HG03439 (cell line): ENCODE measurements around the gene GCLM.
"Not testable (repeated sequence)": the region's sequence is repeated elsewhere in the genome, so short reads cannot be mapped to it uniquely, and the experiment has no call there.

ENCODE experiments used
- ATAC-seq: cut with Tn5 transposase; IDR thresholded peaks from one replicate; pipeline ENCODE4 v1.9.1; 2021; ENCODE audit warnings: mild to moderate bottlenecking, moderate library complexity; ENCODE audit not compliant: unreplicated experiment

GCLM gene

DNA sequence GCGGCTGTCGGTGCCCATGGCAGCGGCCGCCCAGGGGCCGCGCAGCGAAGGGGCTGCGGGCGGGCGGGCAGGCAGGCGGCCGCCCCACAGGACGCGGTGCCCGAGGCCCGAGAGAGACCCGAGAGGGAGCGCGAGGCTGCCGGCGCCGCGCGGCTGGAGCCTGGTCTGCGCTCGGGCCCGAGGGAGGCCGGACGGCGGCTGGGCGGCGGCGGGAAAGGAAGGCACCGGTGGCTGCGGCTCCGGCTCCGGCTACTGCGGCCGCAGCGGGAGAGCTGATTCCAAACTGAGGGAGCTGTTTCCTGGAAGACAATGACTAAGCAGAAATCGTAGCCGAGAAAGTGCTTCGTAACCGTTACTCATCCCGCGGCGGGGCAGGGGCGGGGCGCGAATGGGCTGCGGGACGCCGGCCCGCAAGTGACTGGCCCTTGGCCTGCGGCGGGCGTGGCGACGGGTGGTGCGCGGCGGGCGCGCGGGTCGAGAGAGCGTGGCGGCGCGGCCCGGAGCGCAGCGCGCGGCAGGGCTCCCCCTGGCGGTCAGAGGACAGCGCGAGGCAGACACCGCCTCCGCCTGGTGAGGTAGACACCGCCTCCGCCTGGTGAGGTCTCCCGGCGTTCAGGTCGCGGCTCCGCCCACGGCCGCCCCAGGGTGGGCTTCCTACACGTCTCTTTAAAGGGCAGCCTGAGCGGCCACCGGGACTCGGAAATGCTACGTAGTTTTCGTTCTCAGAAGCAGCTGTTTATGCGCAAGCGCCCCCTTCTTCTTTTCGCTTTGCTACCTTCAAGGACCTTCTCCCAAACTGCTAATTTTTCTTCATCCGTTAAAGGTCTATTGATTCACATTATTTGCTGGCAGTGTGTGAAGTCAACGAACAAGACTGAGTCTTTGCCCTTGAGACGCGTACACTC is at the start of gene GCLM:
GCLM (minus strand) TSS at position 285 of the 905 bp plus-strand sequence; CDS start at position 18, 267 bp downstream.
- ATAC-seq = peak; percentile 95

DNA sequence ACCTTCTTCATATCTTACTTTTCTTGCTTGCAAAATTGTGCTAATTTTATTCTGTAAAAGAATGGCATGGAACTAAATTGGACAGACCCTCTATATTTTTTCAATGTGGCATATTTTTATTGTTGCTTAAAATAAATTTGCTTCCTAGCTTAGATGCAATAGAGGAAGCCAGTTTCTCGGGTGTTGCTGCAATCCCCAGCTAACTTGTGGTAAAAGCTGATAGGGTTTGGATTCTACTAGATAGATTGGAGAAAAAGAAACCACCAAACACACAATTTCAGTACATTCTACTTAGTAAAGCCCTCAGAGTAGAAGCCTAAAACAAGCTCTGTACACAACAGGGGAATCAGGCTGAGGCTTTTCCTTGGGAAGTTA is 49.5 kb upstream of the GCLM start:
- no peak for ATAC-seq

DNA sequence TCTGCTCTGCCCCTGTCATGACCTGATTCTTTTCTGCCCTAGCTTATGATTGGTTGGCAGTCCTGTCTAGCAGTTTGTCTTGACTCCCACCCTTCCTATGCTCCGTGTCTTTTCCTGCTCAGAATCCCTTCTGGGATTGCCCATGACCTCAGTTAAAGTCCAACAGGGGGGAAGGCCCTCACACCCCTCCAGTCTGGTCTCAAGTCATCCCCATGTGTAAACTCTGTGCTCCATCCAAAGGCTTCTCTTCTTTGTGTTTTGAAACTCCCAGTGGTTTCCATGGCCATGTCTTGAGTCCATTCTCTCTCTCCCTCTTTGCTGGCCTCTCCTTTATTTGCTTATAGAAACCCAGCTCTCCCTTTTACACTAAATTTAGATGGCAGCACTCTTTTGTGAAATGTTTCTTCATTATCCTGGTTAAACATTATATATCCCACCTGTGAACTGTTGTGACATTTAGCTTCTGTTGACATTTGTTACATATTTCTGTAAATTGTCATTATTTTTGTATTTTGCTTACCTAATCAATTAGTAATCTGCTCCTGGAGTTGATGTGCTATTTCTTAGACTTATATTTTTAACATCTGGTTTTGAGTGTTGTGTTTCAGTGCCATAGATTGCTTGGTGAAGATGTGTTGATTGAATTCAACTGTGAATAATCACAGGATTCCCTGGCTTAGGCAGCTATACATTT is 48.9 kb upstream of the GCLM start:
- ATAC-seq = no peak

GRCh38 chr1:93955765-93956164 is 46.5 kb upstream of the GCLM start:
- no peak for ATAC-seq

DNA sequence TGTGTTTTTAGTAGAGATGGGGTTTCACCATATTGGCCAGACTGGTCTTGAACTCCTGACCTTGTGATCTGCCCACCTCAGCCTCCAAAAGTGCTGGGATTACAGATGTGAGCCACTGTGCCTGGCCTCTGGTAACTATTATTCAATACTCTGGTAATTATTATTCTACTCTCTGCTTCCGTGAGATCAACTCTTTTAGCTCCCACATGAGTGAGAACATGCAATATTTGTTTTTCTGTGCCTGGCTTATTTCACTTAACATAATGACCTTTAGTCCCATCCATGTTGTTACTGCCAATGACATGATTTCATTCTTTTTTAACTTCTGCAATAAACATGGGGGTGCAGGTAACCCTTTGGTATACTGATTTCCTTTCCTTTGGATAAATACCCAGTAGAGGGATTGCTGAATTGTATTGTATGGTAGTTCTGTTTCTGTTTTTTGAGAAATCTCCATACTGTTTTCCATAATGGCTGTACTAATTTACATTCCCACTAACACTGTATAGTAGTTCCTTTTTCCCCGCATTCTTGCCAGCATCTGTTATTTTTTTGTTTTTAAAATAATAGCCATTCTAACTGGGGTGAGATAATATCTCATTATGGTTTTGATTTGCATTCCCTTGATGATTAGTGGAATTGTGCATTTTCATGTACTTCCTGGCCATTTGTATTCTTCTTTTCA is 37.9 kb upstream of the GCLM start:
- not testable (repeated sequence) for ATAC-seq

DNA sequence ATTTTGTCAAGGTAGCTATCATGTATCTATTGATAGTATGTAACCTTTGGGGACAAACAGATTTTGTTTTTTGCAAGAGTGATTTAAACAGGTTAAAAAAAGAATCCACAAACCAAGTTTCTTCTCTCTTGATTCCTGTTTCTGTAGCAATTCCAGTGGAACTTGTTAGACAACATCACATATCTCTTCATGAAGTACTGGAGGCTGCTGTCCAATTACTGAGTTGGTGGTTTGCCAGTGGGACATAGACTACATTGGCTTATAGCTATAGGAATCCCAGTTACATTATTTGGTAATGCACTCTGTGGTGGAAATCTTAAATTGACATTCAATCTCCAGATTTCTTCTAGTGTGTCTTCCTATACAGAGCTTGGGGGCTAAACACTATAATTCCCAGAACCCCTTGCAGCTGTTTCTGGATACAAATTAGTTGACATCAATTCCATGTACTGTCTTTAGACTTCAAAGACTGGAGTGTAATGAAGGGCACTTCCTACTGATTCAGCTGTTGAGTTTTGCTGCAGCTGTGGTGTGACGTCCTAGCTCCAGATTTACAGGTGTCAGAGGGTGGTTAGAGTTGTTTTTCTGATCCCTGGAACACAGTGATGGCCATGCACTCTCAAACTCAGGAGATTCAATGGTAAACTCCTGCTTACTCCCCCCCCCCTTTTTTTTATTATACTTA is 29.4 kb upstream of the GCLM start:
- ATAC-seq = no peak

DNA sequence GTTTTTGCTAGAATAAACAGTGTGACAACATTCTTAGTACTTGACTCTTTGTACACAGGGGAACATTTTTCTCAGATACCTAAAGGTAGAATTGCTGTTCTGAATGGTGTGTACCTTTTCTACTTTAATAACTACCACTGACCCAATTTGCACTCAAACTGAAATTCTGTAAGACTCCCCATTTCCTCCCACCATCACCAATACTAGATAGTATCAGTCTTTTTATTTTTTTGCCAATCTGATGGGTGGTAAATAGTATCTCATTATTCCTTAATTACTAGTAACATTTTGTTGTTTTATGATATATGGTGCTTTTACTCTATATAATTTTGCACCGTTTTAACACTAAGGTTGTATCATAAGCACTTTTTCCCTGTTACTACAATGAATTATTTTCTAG is 28.8 kb upstream of the GCLM start:
- ATAC-seq = no peak

- no peak for ATAC-seq
These were observed 16.0 kb upstream of the GCLM start for GRCh38 chr1:93925206-93925605.

DNA sequence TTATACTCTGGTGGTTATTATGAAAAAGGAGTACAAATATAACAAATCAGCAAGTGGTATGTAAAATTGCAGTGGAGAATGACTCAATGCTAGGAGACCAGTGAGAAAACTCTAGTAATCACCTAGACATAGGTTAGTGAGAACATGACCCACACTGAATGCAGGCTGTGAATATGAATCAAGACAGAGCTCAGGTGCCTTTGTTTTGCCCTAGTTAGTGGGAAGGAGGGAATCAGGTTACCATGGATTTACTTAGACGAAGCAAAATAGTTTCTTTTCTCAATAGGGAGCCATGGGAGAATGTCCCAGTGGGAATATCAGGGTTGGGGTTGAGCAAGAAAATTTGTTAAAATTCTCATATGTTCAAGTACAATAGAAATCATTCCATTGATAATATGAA is 10.6 kb upstream of the GCLM start:
- no peak for ATAC-seq

DNA sequence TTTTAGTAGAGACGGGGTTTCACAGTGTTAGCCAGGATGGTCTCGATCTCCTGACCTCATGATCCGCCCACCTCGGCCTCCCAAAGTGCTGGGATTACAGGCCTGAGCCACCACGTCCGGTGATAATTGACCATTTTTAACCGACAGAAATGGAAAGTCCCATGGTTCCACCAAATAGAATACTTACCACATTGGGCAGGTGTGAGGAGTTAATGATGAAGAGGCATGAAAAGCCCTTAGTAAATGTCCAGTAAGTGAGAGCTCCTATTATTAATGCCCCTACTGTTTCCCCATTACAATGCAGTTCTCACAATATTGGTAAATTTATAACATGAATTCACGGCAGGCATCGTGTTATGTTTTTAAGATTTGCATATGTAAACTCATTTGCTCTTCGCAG is 8.1 kb upstream of the GCLM start:
- no peak for ATAC-seq

- ATAC-seq = not testable (repeated sequence)
These were observed 1.6 kb upstream of the GCLM start for GRCh38 chr1:93910880-93911279.

DNA sequence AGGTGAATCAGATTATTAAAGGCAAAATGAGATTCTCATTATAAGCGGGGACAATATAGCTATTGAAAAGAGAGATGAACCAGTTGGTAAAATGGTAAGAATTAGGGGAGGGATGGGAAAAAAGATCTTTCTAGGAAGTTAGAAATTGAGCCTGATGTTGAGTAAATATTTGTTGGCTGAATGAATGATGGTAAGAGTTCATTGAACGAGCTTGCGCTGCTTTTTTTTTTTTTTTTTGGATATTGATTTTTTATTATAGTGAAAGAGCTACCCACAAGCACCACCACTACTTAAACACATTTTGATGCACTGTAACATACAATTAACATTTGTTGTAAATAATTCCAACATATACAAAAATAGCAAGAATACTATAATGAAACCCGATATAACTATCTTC is 1.1 kb upstream of the GCLM start:
- no peak for ATAC-seq

DNA sequence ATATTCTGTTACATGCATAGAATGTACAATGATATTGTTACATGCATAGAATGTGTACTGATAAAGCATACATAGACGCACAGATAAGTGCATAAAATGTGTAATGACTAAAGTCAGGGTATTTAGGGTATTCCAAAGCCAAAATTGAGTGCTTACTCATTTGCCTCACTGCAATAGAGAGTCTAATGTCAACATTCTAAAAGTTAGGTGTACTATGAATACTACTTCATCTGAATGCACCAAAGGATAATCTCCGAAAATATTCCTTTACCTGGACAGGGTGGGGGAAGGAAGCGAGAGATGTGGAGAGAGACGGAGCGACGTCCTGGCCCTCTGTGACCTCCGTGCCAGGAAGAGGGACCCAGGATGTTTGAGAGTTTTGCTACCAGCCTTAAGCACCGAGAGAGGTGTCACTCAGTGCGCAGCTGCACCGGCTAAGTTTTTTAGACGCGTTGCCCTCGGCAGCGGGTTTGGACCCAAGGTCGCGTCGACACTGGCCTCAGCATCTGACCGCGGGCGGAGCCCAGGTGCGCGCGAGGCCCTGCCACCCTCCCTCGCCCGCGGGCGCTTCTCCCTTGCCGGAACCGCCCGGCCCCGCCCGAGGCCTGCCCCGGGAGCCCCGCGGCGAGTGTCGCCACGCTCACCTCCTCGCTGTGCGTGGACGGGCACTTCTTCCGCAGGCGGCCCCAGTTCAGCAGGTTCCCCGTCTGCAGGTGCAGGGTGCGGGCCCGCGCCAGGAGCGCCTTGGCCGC is 660 bp downstream of the GCLM start:
- ATAC-seq = peak; percentile 47

DNA sequence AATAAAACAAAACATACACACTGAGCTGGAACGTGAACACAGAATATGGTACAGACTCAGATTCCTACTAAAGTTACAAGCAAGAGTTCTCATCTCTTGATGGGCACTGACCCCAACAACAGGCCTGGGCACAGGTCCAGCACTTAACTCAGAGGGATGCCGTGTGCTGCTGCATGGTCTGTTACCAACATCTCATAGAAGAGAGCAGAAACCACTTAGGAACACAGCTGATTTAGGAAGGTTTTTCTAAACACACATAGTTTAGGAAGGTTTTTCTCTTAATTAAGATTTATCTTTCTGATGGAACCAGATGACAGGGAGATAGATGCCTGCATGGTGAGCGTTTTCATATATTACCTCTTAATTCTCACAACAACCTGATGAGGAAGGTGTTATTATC is 1.5 kb downstream of the GCLM start:
- no peak for ATAC-seq

DNA sequence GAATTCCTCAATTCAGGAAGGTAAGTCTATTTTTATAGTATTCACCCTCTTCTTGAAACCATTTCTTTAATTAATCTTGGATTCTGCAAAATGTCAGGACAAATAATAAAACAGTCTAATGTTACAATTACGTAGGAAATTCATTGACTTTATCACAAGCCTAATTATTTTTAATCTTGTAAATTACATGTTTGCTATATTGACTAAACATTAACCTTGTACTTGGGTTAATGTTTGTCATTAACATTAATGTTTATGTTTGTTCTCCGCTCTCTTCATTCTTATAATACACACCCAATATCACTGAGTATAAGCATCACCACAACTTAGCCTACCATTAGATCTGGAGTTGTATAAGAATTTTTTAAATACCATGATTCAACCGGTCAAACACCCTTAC is 2.8 kb downstream of the GCLM start:
- no peak for ATAC-seq

- no peak for ATAC-seq
These were observed 3.5 kb downstream of the GCLM start for GRCh38 chr1:93905734-93906133.

- ATAC-seq = no peak
These were observed 4.2 kb downstream of the GCLM start for GRCh38 chr1:93905051-93905450.

DNA sequence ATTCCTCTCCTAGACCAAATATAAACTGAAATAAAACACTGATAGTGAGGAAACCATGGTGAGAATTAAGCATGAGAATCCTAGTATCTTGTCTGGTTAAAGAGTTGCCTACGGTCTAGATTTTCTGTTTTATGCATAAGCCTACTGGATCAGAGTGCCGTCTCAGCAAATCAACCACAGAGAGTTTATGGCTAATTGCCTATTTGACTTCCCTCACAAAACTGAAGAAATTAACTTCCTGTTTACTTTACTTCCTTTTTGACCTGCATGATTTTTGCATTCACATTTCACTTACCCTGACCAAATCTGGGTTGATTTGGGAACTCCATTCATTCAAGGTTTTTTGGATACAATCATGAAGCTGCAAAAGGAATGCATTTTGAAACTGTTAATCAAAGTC is 5.0 kb downstream of the GCLM start:
- ATAC-seq = no peak

GRCh38 chr1:93900723-93901504 is 8.3 kb downstream of the GCLM start:
- no peak for ATAC-seq
